ENCODE measurements around the gene WDFY2. TPM values are rescaled to one million over a fixed set of nuclear protein-coding genes. Genes with fewer than 3 reads are reported as not detected.
A peak's percentile ranks its signal among the peaks of the same experiment; 100 is the strongest.

WDFY2 gene
- total RNA-seq, 6 donors from 2014 or later = 13.4 to 34.0 (median 18.8) TPM

GRCh38 chr13:51587372-51587771, 3.1 kb downstream of the WDFY2 start:
- Histone ChIP-seq H3K4me3 (no peak overlapping the region), H3K27me3 (no peaks in the 10 kb centered on the region), H3K4me1 (peaks cover 34 to 43% (median 34%) of the 10 kb centered on the region in 4 donors), H3K36me3 (no peaks in the 10 kb centered on the region), H3K27ac (no peak overlapping the region), H3K9me3 (no peaks in the 10 kb centered on the region)
- no peak for DNase-seq
- ATAC-seq (ENCODE audit: low FRiP score in 2 of 2) = no peak
- 77 to 79% methylated on average over 3 of the region's 3 CpGs for WGBS, 2 donors
- TF ChIP-seq POLR2A (IDR thresholded peaks at IDR 0.05) (no peak), POLR2AphosphoS5 (IDR thresholded peaks at IDR 0.05) (no peak), EP300 (IDR thresholded peaks at IDR 0.05) (peak in 1 of 4 donors; percentile 12)
- TF ChIP-seq, protein P1, sequence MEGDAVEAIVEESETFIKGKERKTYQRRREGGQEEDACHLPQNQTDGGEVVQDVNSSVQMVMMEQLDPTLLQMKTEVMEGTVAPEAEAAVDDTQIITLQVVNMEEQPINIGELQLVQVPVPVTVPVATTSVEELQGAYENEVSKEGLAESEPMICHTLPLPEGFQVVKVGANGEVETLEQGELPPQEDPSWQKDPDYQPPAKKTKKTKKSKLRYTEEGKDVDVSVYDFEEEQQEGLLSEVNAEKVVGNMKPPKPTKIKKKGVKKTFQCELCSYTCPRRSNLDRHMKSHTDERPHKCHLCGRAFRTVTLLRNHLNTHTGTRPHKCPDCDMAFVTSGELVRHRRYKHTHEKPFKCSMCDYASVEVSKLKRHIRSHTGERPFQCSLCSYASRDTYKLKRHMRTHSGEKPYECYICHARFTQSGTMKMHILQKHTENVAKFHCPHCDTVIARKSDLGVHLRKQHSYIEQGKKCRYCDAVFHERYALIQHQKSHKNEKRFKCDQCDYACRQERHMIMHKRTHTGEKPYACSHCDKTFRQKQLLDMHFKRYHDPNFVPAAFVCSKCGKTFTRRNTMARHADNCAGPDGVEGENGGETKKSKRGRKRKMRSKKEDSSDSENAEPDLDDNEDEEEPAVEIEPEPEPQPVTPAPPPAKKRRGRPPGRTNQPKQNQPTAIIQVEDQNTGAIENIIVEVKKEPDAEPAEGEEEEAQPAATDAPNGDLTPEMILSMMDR (IDR thresholded peaks at IDR 0.05) = no peak

GRCh38 chr13:51588406-51588949, 4.2 kb downstream of the WDFY2 start:
- no peak for DNase-seq
- Histone ChIP-seq H3K9me3 (no peaks in the 10 kb centered on the region), H3K27ac (no peak overlapping the region), H3K27me3 (no peaks in the 10 kb centered on the region), H3K36me3 (no peaks in the 10 kb centered on the region), H3K4me1 (peaks cover 31 to 39% (median 34%) of the 10 kb centered on the region in 4 donors), H3K4me3 (no peak overlapping the region)
- ATAC-seq (ENCODE audit: low FRiP score in 2 of 2) = no peak
- TF ChIP-seq EP300 (IDR thresholded peaks at IDR 0.05) (no peak), POLR2A (IDR thresholded peaks at IDR 0.05) (no peak), POLR2AphosphoS5 (IDR thresholded peaks at IDR 0.05) (no peak)
- TF ChIP-seq, protein P1 (IDR thresholded peaks at IDR 0.05) = no peak
- 66 to 73% methylated on average over 2 of the region's 2 CpGs for WGBS, 2 donors

DNA sequence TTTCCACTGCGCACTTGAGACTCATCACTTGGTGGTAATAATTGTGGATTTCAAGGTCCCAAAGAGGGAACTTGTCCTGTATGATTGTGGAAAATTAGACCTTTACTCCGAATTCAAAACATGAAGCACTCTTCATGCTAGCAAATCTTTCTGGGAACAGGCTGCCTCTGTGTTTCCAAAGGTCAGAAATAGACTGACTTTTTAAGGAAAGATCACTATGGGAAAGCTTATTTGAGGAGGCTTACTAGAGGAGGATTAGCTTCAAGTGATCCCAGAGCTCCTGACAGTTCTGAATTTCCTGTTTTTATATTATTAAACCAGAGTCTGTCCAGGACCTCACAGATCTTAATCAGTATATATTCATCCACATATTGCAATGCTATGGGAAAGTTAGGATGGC, 5.5 kb downstream of the WDFY2 start:
- Histone ChIP-seq H3K4me1 (peaks cover 28 to 37% (median 34%) of the 10 kb centered on the region in 4 donors), H3K27me3 (no peaks in the 10 kb centered on the region), H3K36me3 (no peaks in the 10 kb centered on the region), H3K27ac (peak overlapping the region in 2 of 4 donors; percentile 63 to 75), H3K9me3 (no peaks in the 10 kb centered on the region), H3K4me3 (no peak overlapping the region)
- WGBS, 2 donors = 62 to 74% methylated on average over 2 of the region's 2 CpGs
- TF ChIP-seq POLR2A (IDR thresholded peaks at IDR 0.05) (no peak), EP300 (IDR thresholded peaks at IDR 0.05) (no peak), POLR2AphosphoS5 (IDR thresholded peaks at IDR 0.05) (no peak)
- TF ChIP-seq, protein P1 (IDR thresholded peaks at IDR 0.05) = no peak
- DNase-seq (no peak), ATAC-seq (ENCODE audit: low FRiP score in 2 of 2) (no peak)

DNA sequence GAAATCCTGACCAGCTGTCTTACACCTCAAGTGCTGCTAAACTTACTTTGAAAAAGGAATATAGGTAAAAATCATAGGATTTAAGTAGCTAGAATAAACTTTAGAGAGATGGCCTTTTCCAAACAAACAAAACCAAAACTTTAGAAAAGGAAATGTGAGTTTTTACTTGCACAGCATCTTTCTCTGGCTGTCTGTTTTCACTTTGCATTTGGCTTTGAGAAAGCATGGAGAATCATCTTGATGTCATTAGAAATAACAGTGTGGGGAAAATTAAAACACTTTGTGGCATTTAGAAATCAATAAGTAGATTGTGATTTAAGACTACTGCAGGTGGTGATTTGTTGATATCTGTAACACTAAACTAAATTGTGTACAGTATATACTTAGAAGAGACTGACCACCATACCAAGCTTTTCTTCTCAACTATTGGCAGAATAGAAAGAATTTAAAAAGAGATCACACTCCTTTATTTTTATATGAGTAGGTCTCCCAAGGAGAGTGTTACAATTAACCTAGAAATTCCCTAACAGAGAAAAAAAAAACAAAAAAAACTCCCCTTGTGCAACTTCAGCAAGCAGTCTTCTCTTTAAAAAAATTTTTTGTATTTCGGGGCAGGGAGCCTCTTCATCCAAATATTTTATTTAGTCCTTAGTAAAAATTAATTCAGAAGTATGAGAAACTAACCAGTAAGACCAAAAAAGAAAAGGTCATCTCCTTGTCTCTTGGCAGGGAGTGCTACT, 6.1 kb downstream of the WDFY2 start:
- Histone ChIP-seq H3K9me3 (no peaks in the 10 kb centered on the region), H3K4me3 (no peak overlapping the region), H3K36me3 (no peaks in the 10 kb centered on the region), H3K4me1 (peaks cover 28 to 35% (median 33%) of the 10 kb centered on the region in 4 donors), H3K27ac (peak overlapping the region in 3 of 4 donors; percentile 21 to 75 (median 63)), H3K27me3 (no peaks in the 10 kb centered on the region)
- ATAC-seq (ENCODE audit: low FRiP score in 2 of 2) (peak in 1 of 2 donors; percentile 16), DNase-seq (no peak)
- 37 to 46% methylated on average over 1 of the region's 1 CpG for WGBS, 2 donors
- TF ChIP-seq POLR2AphosphoS5 (IDR thresholded peaks at IDR 0.05) (no peak), POLR2A (IDR thresholded peaks at IDR 0.05) (no peak), EP300 (IDR thresholded peaks at IDR 0.05) (no peak)
- TF ChIP-seq, protein P1 (IDR thresholded peaks at IDR 0.05) = no peak

Measured in upper lobe of left lung (tissue), 6 donors.